GM23338 (cell line): ENCODE measurements around the gene FAM89A. TPM values are rescaled to one million over a fixed set of nuclear protein-coding genes. Genes with fewer than 3 reads are reported as not detected.

Experiments used
- EZH2 ChIP-seq: fragments of 200-600 bp; sonication (generic); IDR thresholded peaks from one replicate; pipeline ENCODE4 v1.8.0; 2017; ENCODE audit warnings: antibody characterized with exemption, mild to moderate bottlenecking, low read depth; ENCODE audit not compliant: unreplicated experiment
- EZH2phosphoT487 ChIP-seq: fragments of 200-600 bp; sonication (generic); IDR thresholded peaks from one replicate; pipeline ENCODE4 v1.8.1; 2018; ENCODE audit warnings: antibody characterized with exemption; ENCODE audit not compliant: unreplicated experiment
- POLR2AphosphoS5 ChIP-seq: IDR thresholded peaks from 2 replicates; pipeline ENCODE4 v1.6.1; 2016; ENCODE audit warnings: antibody characterized with exemption, low read depth
- REST ChIP-seq: IDR thresholded peaks from one replicate; pipeline ENCODE4 v1.6.1; 2018; ENCODE audit warnings: antibody characterized with exemption; ENCODE audit not compliant: unreplicated experiment
- STAT1 ChIP-seq: IDR thresholded peaks from one replicate; pipeline ENCODE4 v1.6.1; 2016; ENCODE audit warnings: antibody characterized with exemption; ENCODE audit not compliant: unreplicated experiment
- ZNF331 ChIP-seq: fragments of 250-450 bp; sonication (Bioruptor Pico); IDR thresholded peaks from 2 replicates; pipeline ENCODE4 v1.5.0; 2020; ENCODE audit warnings: low read depth, mild to moderate bottlenecking, moderate library complexity
- polyA plus RNA-seq: library from polyadenylated mRNA; unstranded; fragments of >200 nt; fragmentation: Nextera tagmentation; extraction: Ambion mirVana; gene quantifications from 2 replicates; pipeline ENCODE4 v1.2.1, GENCODE V29; 2016
- total RNA-seq: library from RNA; depleted of rRNA; stranded (reverse); fragments of >200 nt; shearing (Covaris generic); gene quantifications from 2 replicates; pipeline ENCODE4 v1.2.3, GENCODE V29; 2014
- TF ChIP-seq, protein P1 (sequence below): fragments of 250-450 bp; sonication (Bioruptor Pico); IDR thresholded peaks from 2 replicates; pipeline ENCODE4 v1.5.0; 2020; ENCODE audit warnings: mild to moderate bottlenecking, moderate library complexity
- TF ChIP-seq, protein P2 (sequence below): IDR thresholded peaks from 2 replicates; pipeline ENCODE4 v1.6.1; 2016; ENCODE audit warnings: antibody characterized with exemption

The FAM89A gene
- total and polyA plus RNA-seq, 2 experiments from 2014 or later: 3.2 to 3.8 TPM

GRCh38 chr1:231011963-231012362 lies 28.1 kb downstream of the FAM89A start (continued):
- TF ChIP-seq, protein P1, sequence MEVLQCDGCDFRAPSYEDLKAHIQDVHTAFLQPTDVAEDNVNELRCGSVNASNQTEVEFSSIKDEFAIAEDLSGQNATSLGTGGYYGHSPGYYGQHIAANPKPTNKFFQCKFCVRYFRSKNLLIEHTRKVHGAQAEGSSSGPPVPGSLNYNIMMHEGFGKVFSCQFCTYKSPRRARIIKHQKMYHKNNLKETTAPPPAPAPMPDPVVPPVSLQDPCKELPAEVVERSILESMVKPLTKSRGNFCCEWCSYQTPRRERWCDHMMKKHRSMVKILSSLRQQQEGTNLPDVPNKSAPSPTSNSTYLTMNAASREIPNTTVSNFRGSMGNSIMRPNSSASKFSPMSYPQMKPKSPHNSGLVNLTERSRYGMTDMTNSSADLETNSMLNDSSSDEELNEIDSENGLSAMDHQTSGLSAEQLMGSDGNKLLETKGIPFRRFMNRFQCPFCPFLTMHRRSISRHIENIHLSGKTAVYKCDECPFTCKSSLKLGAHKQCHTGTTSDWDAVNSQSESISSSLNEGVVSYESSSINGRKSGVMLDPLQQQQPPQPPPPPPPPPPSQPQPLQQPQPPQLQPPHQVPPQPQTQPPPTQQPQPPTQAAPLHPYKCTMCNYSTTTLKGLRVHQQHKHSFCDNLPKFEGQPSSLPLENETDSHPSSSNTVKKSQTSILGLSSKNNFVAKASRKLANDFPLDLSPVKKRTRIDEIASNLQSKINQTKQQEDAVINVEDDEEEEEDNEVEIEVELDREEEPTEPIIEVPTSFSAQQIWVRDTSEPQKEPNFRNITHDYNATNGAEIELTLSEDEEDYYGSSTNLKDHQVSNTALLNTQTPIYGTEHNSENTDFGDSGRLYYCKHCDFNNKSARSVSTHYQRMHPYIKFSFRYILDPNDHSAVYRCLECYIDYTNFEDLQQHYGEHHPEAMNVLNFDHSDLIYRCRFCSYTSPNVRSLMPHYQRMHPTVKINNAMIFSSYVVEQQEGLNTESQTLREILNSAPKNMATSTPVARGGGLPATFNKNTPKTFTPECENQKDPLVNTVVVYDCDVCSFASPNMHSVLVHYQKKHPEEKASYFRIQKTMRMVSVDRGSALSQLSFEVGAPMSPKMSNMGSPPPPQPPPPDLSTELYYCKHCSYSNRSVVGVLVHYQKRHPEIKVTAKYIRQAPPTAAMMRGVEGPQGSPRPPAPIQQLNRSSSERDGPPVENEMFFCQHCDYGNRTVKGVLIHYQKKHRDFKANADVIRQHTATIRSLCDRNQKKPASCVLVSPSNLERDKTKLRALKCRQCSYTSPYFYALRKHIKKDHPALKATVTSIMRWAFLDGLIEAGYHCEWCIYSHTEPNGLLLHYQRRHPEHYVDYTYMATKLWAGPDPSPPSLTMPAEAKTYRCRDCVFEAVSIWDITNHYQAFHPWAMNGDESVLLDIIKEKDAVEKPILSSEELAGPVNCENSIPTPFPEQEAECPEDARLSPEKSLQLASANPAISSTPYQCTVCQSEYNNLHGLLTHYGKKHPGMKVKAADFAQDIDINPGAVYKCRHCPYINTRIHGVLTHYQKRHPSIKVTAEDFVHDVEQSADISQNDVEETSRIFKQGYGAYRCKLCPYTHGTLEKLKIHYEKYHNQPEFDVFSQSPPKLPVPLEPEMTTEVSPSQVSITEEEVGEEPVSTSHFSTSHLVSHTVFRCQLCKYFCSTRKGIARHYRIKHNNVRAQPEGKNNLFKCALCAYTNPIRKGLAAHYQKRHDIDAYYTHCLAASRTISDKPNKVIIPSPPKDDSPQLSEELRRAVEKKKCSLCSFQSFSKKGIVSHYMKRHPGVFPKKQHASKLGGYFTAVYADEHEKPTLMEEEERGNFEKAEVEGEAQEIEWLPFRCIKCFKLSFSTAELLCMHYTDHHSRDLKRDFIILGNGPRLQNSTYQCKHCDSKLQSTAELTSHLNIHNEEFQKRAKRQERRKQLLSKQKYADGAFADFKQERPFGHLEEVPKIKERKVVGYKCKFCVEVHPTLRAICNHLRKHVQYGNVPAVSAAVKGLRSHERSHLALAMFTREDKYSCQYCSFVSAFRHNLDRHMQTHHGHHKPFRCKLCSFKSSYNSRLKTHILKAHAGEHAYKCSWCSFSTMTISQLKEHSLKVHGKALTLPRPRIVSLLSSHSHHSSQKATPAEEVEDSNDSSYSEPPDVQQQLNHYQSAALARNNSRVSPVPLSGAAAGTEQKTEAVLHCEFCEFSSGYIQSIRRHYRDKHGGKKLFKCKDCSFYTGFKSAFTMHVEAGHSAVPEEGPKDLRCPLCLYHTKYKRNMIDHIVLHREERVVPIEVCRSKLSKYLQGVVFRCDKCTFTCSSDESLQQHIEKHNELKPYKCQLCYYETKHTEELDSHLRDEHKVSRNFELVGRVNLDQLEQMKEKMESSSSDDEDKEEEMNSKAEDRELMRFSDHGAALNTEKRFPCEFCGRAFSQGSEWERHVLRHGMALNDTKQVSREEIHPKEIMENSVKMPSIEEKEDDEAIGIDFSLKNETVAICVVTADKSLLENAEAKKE (CRISPR knock-in tag): no peak
- TF ChIP-seq, protein P2, sequence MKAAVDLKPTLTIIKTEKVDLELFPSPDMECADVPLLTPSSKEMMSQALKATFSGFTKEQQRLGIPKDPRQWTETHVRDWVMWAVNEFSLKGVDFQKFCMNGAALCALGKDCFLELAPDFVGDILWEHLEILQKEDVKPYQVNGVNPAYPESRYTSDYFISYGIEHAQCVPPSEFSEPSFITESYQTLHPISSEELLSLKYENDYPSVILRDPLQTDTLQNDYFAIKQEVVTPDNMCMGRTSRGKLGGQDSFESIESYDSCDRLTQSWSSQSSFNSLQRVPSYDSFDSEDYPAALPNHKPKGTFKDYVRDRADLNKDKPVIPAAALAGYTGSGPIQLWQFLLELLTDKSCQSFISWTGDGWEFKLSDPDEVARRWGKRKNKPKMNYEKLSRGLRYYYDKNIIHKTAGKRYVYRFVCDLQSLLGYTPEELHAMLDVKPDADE: no peak
- no peak for TF ChIP-seq POLR2AphosphoS5
- TF ChIP-seq STAT1: no peak
- TF ChIP-seq EZH2phosphoT487: no peak
- TF ChIP-seq REST: no peak
- no peak for TF ChIP-seq ZNF331 (CRISPR knock-in tag)
- no peak for TF ChIP-seq EZH2
